ENCODE measurements around the gene SSBP3. TPM values are rescaled to one million over a fixed set of nuclear protein-coding genes. Genes with fewer than 3 reads are reported as not detected.
"Not testable (repeated sequence)": the region's sequence is repeated elsewhere in the genome, so short reads cannot be mapped to it uniquely, and the experiment has no call there.

Gene SSBP3
- total RNA-seq, 2 donors from 2014 or later: 41.8 to 56.1 TPM

DNA sequence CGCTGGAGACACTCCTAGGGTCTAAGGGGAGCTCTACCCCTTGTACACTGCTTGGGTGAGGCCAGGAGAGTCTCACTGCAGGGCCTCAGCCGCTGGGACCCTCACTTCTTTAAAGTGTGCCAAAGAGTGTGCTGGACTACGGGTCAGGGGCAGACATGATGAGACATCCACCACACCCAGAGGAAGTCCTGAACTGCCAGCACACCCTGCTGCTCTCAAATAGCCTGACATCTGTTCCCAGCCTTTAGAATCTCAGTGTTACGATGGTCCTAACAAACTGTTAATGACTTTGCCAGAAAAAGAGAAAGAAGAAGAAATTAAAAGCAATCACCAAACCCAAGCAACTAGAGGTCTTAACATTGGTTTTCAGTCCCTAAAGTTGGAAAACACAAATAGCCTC, 157.2 kb downstream of the SSBP3 start:
- DNase-seq (ENCODE audit: low spot score): no peak

DNA sequence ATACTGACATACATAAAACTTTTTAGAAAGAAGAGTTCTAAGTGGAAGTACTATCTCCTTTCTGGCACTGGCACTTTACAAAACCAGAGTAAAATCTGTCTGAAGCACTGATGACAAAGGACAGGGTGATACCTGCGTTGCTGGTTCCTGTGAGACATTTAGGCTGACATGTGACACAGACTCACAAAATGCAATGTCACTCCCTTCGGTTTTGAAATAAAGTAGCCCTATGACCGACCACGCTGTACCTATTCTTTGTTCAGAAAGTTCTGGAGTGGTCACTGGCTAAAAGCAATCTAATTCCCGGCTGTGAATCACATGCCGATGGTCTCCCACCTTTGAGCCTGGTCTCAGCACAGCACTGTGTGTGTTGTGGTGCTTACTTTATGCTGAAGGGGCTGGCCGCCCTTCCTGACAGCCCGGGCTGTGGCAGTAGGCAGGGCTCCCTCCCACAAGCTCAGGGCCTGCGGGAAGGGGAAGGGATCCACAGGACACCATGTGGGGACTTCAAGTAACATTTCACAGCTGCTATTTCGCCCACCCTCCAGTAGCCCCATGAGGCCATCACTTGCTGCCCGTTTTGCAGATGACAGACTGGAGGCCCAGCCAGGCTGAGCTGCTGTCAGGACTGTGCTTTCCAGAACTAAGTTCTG, 158.2 kb downstream of the SSBP3 start:
- DNase-seq (ENCODE audit: low spot score): no peak
- intact Hi-C loops (cut with DNase I): loop anchor here in 1 of 2 donors (1.0 kb wide), 1 partner anchor 45 kb away; no protein-coding TSS in a partner anchor

More for the DNA sequence above, 157.2 kb downstream of the SSBP3 start:
- intact Hi-C loops (cut with DNase I): loop anchor here in 1 of 2 donors (1.0 kb wide), 1 partner anchor 46 kb away; no protein-coding TSS in a partner anchor

DNA sequence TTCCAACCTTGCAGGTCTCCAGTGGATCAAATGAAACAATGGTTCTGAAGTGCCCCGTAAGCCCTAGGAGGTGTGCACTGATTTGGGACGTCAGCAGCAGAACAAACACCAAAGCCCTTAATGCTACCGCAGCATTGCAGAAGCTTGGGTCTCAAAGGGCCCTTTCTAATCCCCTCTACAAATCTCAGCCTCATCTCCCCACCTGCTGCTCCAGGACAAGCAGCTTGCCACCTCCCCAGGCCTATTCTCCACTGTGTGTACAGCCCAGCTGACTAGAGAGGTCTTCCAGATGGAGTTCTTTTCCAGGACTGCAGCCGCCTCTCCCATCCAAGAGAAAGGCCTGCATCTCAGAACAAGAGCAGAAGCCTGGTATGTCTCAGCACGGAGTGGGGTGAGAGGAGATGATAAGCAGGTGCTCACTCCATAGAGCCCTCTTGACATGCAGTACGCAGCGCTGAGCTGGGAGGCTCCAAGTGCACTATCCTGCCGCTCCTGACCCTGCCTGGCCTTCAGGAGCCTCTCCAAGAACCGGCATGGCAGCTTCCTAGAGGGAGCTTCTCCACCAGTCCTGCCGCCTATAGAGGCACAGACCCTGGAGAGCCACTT, 160.0 kb downstream of the SSBP3 start:
- intact Hi-C loops (cut with DNase I): no loop called here
- DNase-seq (ENCODE audit: low spot score): no peak

DNA sequence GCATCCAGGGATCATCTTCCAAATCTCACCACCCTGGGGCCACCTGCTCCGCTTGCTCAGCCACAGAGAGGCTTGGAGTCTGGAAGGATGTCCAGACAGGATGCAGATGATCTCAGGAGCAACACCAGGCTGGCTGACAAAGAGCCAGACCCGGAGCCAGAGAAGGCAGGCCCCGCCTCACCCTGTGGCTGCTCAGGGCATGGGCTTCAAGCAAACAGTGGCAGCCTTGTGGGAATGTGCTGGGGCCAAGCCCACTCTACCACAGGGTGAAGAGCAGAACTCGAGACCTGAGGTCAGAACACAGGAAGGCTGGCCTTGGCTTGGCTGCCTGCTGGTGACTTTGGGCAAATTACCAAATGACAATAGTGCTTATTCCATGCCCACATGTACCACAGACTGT, 160.7 kb downstream of the SSBP3 start:
- intact Hi-C loops (cut with DNase I): no loop called here
- no peak for DNase-seq (ENCODE audit: low spot score)

DNA sequence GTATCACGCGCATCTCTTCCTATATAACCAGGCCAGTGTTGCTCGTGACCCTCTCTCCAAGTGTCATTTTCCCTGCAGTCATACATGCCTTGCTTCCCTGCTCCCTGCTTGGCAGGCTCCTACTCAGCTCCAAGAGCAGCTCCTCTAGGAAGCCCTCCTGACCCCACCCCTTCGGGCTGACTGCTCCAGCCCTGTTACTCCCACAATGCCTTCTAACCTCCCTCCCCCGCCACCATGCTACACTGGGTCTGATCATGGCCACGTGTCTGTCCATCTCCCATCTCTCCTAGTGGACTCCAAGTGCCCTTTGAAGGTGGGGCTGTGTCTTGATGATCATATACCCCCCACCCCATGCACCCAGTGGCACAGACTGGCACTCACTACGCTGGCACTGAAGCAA, 161.5 kb downstream of the SSBP3 start:
- no peak for DNase-seq (ENCODE audit: low spot score)
- intact Hi-C loops (cut with DNase I): no loop called here

DNA sequence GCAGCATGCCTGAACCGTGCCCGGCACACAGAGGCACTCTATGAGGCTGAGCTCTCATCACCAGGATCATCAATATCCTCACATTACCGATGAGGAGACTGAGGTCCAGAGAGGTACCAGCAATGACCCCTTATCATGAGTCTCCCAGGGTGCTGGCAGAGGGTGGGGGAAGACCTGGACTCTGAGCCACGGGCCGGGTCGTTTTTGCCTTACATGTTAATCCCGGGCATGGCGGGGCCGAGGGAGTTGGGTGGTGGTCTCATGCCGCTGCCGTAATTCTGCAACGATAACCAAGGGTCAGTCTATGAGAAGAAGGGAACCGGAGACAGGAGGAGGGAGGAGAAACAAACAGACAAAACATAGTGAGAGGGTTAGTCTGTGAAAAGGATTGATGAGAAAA, 163.2 kb downstream of the SSBP3 start:
- DNase-seq (ENCODE audit: low spot score): no peak
- intact Hi-C loops (cut with DNase I): no loop called here

DNA sequence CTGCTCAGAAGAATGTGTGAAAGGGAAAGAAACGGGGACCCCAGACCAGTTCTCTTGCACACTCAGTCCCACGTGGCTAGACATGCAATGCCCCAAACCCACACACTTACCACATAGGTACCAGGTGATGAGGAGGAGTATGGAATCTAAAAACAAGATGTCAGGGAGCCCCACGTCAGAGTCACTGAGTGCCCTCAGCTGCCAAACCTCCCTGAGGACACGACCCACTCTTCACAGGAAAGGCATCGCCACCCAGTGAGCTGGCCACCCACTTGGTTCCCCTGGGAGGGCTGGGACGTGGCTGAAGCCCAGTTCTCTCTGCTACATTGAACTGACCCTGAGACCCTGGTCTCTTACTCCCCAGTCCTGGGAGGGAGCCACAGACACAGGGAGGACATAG, 164.8 kb downstream of the SSBP3 start:
- intact Hi-C loops (cut with DNase I): no loop called here
- no peak for DNase-seq (ENCODE audit: low spot score)

DNA sequence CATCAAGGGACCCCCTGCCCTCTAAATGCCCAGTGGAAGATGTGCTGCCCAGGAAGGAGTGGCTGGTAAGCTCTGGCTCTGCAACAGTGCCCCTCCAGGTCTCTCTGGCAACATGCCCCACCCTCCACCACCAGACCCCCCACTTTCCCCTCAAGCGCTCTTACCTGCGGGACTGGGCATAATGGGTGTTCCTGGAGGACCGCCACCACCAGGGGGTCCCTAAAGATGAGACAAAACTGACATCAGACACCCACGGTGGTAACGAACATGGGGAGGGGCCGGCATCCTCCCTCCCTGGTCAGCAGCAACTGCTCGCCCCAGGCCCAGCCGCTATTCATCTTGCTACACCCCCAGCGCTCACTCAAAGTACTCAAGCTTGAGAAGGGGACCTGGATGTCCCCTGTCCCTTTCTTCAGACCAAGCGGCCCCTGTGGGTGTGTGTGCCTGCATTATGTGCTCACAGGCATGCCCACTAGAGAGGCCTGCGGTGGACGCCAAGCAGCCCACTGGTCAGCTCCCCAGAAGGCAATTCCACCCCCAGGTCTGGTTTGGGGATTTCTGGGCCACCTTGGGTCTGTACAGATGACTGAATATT, 165.4 kb downstream of the SSBP3 start:
- DNase-seq (ENCODE audit: low spot score): no peak
- intact Hi-C loops (cut with DNase I): no loop called here

DNA sequence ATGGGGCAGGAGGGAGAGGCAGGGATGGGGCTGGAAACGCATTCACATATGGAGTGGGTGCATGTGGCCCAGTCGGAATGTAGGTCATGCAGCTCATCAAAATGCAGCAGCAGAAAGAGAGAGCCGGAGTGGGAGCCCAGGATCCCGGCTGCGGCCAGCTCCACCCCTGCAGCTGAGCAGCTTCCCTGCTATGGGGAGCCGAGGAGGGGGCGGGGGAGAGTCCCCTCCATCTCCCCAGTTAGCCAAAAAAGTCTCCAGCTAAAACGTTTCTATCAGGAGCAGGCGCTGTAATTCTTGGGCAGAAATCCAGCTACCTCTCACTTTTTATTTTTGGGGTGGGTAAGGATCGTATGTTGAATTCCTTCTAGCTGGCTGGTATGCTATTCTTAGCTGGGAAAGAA, 166.6 kb downstream of the SSBP3 start:
- intact Hi-C loops (cut with DNase I): no loop called here
- DNase-seq (ENCODE audit: low spot score): no peak

DNA sequence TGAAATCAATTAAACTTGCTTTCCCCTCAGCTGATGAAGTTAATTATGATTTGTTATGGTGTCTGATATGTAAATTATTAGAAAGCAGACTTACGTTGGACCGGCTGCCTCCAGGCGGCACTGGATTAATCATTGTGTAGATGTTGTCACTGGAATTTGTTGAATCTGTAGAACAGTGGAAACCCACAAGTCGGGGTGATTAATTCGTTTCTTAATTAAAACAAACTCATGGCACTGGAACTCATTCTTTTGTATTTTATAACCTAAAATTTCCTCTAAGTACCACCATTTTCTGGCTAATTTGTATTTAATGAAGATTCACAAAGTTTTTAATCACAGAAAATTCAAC, 167.2 kb downstream of the SSBP3 start:
- intact Hi-C loops (cut with DNase I): no loop called here
- no peak for DNase-seq (ENCODE audit: low spot score)

DNA sequence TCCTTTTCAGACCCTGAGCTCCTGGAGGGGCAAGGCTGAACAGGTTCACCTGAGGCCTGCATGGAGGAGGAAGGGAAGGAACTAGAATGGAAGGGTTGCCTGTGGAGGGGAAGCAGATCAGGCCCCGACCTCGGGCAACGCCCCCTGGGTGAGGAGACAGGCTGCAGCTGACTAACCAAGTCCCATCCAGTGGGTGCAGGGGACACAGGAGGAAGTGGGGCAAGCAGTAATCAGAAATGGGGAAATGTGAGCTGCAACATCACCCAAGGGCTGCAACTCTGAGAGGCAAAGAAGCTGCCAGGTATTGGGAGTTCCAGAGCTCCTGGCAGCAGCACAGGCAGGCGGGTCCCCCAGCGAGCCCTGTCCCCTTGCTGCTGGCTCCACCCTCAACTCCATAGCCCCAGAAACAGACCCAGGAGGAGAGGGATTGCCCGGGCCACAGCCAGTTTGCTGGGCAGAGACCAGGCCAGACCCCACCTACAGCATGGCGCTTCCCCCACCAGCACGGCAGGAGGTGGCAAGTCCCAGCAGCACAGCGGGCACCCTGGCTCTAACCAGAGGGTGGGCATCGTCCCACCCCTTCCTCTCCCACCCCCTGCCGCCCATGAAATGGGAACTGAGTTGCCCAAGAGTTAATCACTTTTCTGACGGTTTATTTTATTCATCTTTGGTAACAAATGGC, 167.7 kb downstream of the SSBP3 start:
- no peak for DNase-seq (ENCODE audit: low spot score)
- intact Hi-C loops (cut with DNase I): no loop called here

DNA sequence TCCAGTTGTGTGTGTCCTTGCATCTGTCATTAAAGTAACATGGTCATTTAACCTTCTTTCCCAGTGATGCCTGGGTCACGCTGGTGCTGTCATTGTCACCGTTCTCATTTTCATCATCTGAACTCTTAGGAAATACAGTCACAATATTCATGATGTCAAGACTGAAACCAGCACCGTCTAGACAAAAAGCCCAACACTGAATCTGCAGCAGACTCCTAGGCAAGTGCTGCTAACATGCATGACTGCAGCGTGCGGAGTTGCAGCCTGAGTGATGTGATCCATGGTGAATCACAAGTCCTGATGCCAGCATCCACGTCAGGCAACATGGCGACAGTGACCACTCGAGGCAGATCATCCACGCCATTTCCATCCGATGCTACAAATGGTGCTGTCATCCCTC, 168.6 kb downstream of the SSBP3 start:
- no peak for DNase-seq (ENCODE audit: low spot score)
- intact Hi-C loops (cut with DNase I): no loop called here

DNA sequence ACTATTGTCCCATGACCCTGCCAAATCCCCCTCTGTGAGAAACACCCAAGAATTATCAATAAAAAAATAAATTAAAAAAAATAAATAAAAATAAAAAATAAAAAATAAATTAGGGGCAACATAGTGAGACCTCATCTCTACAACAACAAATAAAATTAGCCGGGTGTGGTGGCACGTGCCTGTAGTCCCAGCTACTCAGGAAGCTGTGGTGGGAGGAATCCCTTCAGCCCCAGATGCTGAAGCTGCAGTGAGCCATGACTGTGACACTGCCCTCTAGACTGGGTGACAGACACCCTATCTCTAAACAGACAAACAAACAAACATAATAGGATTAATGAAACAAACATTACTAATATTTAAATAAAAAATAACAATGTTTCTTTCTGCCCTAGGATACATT, 171.9 kb downstream of the SSBP3 start:
- intact Hi-C loops (cut with DNase I): no loop called here

DNA sequence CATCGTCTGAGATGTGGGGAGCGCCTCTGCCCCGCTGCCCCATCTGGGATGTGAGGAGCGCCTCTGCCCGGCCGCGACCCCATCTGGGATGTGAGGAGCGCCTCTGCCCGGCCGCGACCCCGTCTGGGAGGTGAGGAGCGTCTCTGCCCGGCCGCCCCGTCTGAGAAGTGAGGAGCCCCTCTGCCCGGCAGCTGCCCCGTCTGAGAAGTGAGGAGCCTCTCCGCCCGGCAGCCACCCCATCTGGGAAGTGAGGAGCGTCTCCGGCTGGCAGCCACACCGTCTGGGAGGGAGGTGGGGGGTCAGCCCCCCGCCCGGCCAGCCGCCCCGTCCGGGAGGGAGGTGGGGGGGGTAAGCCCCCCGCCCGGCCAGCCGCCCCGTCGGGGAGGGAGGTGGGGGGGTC, 173.0 kb downstream of the SSBP3 start:
- DNase-seq (ENCODE audit: low spot score); intact Hi-C loops (cut with DNase I): not testable (repeated sequence)

More for the DNA sequence above, 171.9 kb downstream of the SSBP3 start:
- no peak for DNase-seq (ENCODE audit: low spot score)

DNA sequence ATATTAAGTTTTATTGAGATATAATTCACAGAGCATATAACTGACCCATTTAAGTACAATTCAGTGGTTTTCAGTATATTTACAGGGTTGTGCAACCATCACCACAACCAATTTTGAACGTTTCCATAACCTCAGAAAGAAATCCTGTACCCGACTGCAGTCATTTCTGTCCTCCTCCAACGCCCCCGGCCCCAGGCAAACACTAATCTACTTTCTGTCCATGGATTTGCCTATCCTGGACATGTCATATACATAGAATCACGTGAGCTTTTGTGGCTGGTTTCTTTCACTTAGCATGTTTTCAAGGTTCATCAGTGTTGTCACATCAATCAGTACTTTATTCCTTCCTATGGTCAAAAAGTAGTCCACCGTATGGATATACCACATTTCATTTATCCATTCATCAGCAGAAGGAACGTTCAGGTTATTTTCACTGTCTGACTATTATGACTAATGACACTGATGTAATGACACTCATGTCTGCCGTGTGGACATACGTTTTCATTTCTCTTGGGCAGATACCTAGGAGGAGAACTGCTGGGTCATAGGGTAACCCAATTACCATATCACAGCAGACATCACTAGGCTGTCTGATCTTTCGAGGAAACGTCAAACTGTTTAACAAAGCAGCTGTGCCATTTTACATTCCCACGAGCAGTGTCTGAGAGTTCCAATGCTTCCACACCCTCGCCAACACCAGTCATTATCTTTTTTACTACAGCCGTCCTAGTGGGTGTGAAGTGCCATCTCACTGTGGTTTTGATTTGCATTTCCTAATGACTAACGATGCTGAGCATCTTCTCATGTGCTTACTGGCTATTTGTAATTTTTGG, 175.5 kb downstream of the SSBP3 start:
- no peak for DNase-seq (ENCODE audit: low spot score)
- intact Hi-C loops (cut with DNase I): no loop called here

DNA sequence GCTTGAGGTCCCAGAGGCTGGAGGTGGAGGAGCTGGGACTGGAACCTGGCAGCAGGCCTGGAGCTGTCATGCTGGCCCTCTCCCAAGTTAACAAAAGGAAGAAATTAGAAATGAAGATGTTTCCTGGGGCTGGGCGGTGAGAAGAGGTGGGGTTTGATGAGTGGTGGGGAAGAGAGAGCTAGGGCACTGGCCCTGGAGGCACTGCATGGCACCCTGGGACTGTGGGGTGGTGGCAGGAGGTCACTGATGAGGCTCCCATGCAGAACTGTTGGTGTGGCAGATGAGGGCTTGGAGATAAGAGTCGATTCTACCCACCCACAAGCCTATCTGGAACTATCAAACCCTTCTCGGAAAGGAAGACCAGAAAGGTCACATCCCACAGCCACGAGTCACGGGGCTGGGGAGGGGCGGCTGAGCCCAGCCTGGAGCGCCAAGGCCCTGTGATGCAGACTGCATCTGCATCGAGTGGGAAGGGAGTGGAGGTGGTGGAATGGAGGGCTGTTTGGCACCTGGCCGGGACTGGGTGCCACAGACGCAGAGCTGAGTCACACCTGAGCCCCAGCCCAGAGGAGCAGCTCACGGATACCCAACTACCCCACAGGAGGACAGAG, 176.8 kb downstream of the SSBP3 start:
- intact Hi-C loops (cut with DNase I): no loop called here
- DNase-seq (ENCODE audit: low spot score): peak; percentile 84

DNA sequence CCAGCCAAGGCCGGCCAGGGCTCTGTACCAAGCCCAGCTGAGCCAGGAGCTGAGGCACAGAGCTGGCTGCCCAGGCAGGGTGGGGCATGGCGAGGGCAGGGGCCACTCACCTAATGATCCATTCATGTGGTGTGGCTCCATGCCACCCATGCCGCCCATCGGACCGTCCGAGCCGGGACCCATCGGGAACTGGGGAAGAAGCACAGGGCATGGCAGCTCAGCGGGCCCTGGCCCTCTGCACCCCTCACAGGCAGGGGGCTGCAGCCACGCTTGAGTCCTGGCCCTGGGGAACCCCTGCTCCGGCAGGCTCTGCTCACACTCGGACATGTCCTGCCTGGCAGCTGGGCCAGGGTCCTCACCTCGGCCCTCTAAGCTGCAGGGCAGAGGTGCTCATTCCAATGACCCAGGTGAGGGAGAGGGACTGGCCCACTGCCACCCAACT, 177.5 kb downstream of the SSBP3 start:
- peak; percentile 67 for DNase-seq (ENCODE audit: low spot score)
- intact Hi-C loops (cut with DNase I): no loop called here

DNA sequence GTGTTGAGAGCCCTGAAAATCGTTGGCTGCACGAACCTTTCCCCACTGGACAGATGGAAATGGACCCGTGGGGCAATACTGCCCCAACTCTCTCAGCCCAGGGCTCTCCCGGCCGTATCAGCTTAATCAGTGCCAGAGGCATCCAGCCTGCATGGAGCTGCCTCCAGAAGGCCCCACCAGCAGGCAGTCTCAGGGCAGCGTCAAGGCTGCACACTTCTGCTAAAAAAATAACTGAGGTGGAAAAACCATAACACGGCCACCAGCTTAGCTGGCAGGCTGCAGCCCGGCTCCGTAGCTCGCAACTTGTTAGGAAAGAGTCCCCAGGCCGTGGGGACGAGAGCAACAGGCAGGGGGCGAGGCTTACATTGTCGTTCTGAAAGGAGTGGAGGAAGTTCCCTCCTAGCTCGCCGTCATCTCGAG, 178.3 kb downstream of the SSBP3 start:
- peak; percentile 51 for DNase-seq (ENCODE audit: low spot score)
- intact Hi-C loops (cut with DNase I): no loop called here

DNA sequence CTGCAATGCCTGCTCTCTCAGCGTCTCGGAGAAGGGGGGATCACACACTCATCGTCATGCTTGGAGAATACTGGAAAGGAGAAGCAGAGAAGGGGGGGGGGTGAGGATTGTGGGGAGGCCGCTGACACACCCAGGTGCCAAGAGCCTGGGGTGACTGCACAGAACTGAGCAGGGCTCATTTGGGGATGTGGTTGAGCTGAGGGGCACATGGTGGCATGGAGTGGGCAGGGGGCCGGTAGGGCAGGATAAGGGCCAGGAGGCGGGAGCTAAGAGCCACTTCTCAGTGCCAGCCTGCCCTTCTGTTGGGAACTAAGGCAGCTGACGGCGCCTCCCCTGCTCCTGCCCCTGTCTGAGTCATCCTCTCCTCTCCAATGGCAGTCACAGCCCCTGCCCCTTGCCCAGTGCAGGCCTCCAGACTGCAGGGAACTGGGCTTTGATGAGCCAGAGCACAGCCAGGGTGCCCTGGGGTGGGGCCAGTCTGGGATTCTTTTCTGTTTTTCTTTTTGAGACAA, 179.0 kb downstream of the SSBP3 start:
- intact Hi-C loops (cut with DNase I): no loop called here
- DNase-seq (ENCODE audit: low spot score): peak; percentile 81
